GM18870 (cell line): ENCODE data around the gene COPS2.

Experiments used
- ATAC-seq: cut with Tn5 transposase; IDR thresholded peaks from one replicate; pipeline ENCODE4 v1.9.1; 2021; ENCODE audit warnings: moderate library complexity; ENCODE audit not compliant: unreplicated experiment

Gene COPS2

GRCh38 chr15:49163678-49164077, 8.3 kb upstream of the COPS2 start:
- ATAC-seq, result no peak

GRCh38 chr15:49155834-49156627, 632 bp upstream of the COPS2 start:
- peak; percentile 20 for ATAC-seq

GRCh38 chr15:49154799-49155109, 645 bp downstream of the COPS2 start:
- no peak for ATAC-seq

GRCh38 chr15:49154359-49154758, 1.0 kb downstream of the COPS2 start:
- no peak for ATAC-seq

GRCh38 chr15:49152552-49153312, 2.7 kb downstream of the COPS2 start:
- ATAC-seq, result no peak

GRCh38 chr15:49151831-49152230, 3.6 kb downstream of the COPS2 start:
- no peak for ATAC-seq

- ATAC-seq, result no peak
Measured at GRCh38 chr15:49148727-49149126, 6.7 kb downstream of the COPS2 start.

- no peak for ATAC-seq
Measured at GRCh38 chr15:49148298-49148697, 7.1 kb downstream of the COPS2 start.

- ATAC-seq, result no peak
Measured at GRCh38 chr15:49145651-49146609, 9.5 kb downstream of the COPS2 start.

- ATAC-seq, result no peak
Measured at GRCh38 chr15:49137861-49138260, 17.5 kb downstream of the COPS2 start.

GRCh38 chr15:49135911-49136310, 19.5 kb downstream of the COPS2 start:
- ATAC-seq, result no peak

- no peak for ATAC-seq
Measured at GRCh38 chr15:49135342-49135857, 20.0 kb downstream of the COPS2 start.

- ATAC-seq, result no peak
Measured at GRCh38 chr15:49134683-49135341, 20.6 kb downstream of the COPS2 start.

GRCh38 chr15:49131403-49131802, 24.0 kb downstream of the COPS2 start:
- ATAC-seq, result no peak

GRCh38 chr15:49124371-49124770, 31.0 kb downstream of the COPS2 start:
- ATAC-seq, result no peak

GRCh38 chr15:49122541-49123062, 32.8 kb downstream of the COPS2 start:
- ATAC-seq, result no peak

- no peak for ATAC-seq
Measured at GRCh38 chr15:49121901-49122300, 33.5 kb downstream of the COPS2 start.

- ATAC-seq, result no peak
Measured at GRCh38 chr15:49120832-49121231, 34.6 kb downstream of the COPS2 start.

GRCh38 chr15:49116108-49116857, 39.1 kb downstream of the COPS2 start:
- ATAC-seq, result no peak

- no peak for ATAC-seq
Measured at GRCh38 chr15:49115062-49115461, 40.3 kb downstream of the COPS2 start.
